GM21723 (cell line): ENCODE data around the gene WFDC11.

Experiments
- ATAC-seq: cut with Tn5 transposase; IDR thresholded peaks from one replicate; pipeline ENCODE4 v1.9.1; 2021; ENCODE audit warnings: mild to moderate bottlenecking, moderate library complexity; ENCODE audit not compliant: unreplicated experiment

Gene WFDC11

DNA sequence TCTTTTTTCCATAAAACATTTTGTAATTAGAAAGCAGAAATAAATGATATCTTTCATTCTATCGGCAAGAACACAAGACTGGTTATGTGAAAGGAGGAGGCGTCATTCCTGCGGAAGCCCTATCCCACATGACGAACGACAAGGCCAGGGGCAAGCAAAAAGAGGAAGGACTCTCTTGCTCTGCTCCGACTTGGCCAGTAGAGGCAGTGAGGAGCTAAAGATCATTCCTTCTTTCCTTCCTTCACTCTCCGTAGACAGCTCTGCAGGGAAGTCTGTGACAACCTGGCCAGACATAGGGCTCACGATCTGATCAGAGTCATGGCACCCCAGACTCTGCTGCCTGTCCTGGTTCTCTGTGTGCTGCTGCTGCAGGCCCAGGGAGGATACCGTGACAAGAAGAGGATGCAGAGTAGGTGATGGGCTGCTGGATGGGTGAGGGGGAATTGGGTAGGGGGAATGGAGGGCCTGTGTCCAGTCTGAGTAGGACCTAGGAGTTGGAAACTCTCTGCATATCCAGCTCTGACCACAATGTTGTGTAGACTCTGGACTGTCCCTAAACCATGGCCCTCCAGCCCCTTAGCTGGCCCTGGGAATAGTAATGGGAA is 40.4 kb downstream of the WFDC11 start, which contains the start of gene WFDC10A:
TSS of gene WFDC10A (plus strand) at position 244 of the 605 bp plus-strand sequence. CDS start at position 319, 75 bp downstream.
- no peak for ATAC-seq

DNA sequence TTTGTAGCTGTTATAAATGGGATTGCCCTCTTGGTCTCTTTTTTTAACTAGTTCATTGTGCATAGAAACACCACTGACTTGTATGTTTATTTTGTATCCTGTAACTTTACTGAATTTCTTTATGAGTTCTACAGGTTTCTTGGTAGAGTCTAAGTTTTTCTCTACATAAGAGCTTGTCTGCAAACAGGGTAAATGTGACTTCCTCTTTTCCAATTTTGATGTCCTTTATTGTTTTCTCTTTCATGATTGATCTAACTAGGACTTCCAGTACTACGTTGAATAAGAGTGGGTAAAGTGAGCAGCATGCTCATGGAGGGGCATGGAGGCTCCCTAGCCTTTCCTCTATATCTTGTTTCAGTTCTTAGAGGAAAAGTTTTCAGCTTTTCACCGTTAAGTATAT is 43.5 kb downstream of the WFDC11 start:
- ATAC-seq, result no peak

DNA sequence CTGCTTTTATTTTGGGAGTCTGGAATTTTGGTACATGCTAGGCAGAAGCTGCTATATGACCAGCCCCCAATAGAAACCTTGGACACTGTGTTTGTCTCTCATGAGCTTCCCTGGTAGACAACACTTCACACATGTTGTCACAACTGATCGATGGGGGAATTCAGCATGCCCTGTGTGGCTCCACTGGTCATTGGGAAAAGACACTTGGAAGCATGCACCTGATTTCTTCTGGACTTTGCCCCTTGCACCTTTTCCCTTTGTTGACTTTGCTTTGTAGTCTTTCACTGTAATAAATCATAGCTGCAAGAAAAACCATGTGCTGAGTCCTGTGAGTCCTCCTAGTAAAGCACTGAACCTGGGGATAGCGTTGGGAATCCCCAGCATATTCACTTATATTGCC is 48.4 kb downstream of the WFDC11 start:
- no peak for ATAC-seq

DNA sequence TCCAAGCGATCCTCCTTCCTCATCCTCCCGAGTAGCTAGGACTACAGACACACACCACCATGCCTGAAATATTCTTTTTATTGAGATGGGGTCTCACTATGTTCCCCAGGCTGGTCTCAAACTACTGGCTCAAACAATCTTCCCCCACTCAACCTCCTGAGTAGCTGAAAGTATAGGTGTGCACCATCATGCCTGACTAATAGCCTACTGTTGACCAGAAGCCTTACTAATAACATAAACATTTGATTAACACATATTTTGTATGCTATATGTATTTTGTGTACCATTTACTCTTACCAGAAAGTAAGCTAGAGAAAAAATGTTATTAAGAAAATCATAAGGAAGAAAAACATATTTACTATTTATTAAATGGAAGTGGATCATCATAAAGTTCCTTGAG is 52.4 kb downstream of the WFDC11 start:
- ATAC-seq, result no peak

DNA sequence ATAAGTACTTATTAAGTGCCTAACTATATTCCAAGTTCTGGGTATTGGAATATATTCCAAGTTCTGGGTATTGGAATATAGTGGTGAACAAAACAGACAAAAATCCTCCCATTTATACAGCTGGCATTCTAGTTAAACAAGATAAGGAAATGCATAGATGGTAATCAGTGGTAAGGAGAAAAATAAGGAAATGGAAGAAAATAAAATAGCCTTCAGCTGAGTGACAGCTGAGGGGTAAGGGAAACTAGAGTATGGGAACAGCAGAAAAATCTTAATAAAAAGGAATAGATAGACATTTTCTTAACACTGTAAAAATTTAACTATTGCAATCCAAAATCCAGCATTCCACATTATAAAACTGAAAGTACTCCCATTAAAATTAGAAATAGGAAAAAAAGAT is 57.7 kb downstream of the WFDC11 start:
- no peak for ATAC-seq

DNA sequence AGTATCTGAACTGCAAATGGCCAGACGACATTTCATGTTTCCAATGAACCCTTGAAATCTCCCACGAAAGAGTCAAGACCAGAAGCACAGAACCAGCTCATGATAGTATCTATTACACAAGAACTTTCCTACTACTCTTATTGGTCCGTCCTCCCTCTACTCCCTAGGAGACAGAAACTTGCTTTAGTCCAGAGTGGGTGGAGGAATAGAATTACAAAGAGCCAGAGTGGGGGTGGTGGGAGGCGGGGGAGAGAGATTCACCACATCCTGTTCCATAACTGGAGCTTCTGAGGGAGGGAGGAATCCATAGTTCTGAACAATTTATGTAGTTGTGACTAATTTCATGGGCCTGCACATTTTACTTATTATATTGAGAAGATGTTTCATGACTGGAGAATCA is 59.0 kb downstream of the WFDC11 start:
- ATAC-seq, result no peak

DNA sequence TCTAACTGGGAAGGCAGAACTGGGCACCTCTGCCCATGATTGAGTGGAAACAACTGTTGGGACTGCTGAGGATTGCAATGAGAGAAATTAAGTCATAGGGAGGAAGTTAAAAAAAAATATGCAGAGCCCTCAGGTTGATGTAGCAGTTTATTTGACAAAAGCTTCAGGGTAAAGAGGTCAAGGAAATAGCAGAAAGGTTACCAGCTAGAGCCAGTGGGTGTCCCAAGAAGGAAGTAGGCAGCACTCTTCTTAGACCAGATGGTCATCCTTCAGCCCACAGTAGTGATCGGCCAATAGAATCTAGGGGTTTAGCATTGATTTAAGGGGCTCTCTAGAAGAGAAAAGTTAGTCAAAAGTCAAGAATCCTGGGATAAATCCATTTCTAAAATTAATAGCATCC is 62.2 kb downstream of the WFDC11 start:
- no peak for ATAC-seq
